ENCODE measurements around the gene STIM1.
"Not testable (repeated sequence)": the region's sequence is repeated elsewhere in the genome, so short reads cannot be mapped to it uniquely, and the experiment has no call there.

Gene STIM1
- total RNA-seq, result 59.5 to 104 (median 71.6) reads per million in 17 experiments

DNA sequence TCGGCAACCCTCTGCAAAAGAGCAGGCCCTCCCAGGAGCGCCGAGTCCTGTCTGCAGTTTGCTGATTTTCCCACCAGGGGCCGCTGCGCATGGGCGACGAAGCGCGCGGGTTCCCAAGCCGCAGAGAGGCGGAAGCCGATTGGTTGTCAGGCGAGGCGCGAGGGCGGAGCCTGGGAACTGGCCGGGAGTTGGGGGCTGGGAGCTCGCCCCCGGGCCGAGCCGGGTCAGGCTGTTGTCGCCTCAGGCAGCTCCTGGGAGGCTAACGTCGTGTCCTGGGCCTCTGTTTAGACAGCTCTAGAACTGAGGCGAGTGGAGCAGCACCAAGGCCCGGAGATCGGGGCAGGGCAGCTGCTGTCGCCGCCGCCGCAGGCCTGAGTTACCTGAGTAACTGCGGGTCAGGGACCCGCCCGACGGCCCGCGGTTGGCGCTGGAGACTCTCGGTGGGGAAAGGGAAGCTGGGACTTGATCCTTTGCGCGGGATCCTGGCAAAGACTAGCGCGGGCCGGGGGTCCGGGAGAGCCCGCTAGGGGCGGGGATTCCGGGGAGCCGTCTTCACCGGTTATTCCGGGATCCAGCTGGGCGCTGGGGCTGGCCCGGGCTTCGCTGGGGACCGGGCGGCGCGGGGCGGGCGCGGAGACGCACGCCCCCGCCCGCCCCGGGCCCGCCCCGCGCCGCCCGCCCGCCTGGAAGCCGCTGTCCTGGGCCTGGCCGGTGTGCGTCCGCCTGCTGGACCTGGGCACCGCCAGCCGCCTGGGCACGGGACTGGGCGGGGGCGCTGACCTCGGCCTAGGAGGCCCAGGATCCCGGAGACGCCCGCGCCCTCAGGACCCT is at the start of gene STIM1:
Gene STIM1, plus strand, starts transcription at position 688 of the 831 bp plus-strand sequence. CDS start 607 bp downstream, outside the sequence.
- peak; percentile 98 to 99 (median 98) for DNase-seq

DNA sequence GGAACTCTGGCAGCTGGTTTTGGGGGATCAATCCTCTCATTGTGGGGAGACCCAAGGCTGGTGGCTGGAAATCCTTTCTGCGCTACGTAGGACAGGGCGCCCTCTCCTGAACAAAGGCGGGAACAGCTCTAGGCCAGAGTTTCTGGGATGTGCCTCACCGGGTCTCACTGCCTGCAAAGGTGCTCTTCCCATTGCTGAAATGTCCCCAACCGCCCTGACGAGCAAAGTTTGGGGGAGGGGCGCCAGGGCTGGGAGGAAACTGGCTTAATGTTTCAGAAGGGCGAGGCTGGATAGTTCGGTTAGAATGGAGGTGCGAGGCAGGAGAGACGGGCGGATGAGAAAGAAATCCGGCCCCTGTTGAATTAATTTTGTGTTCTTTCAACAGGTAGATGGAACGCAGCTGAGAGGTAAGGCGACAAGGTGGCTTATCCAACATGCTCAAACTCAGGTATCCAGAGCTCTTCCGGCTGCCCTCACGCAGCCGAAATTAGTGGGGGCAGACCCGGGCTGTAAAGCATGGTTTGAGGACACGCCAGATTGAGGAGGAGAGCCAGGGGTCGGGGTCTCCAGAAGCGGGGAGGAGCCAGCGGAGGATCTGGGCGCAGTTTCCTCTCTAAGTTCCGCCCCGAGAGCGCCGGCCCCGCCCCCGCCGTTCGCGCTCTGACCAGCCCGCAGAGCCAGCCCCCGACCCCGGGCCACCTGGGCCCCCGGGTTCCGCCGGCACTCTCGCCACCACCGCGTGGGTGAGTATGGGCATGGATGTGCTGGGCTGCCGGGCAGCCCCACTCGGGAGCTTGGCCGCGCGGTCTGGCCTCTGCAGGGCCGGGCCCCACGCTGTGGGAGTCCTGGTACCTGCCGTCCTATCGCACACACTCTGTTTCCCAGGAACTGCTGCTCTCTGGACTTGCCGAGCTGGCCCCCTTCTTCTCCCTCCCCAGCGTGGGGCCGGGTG is 47.3 kb upstream of the STIM1 start, which contains the start of gene PGAP2:
Gene PGAP2, plus strand, starts transcription at position 652 of the 952 bp plus-strand sequence. CDS start 2,700 bp downstream, outside the sequence.
- DNase-seq, result peak; percentile 60 to 83 (median 73)

DNA sequence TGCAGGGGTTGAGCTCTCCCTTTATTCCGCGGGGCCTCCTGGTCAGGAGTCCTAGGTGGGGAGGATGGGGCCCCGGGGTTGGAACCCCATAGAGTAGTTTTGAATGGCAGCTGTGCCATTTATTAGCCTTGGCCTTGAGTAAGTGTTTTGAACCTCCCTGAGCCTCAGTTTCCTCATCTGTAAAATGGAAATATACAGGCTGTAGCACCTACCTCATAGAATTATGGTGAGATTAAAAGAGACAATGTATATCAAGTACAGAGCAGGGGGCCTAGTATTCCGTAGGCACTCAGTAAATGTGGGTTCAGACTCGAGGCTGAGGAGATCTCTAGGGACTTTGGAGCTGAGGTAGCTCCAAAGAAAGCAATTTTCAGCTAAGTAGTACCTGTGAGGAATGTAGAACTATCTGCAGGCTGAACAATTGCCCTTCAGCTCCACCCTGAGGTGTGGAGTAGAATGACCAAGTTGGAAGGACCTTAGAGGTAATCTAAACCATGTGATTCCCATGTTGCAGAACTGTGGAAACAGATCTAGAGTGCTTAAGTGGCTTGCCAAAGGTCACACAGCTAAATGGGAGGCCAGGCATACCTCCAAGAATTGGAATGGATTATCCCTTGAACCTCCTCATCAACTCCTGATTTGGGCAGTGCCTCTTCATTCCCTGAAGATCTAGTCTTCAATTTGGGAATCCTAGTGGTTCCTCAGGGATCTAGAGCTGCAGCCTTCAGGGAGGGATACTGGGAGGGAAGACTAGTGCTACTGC is 46.4 kb upstream of the STIM1 start:
- peak in 3 of 4 experiments; percentile 56 to 70 (median 65) for DNase-seq

GRCh38 chr11:3809624-3809928 is 45.9 kb upstream of the STIM1 start:
- DNase-seq, result no peak

- no peak for DNase-seq
Measured at GRCh38 chr11:3810446-3810845, 45.0 kb upstream of the STIM1 start.

DNA sequence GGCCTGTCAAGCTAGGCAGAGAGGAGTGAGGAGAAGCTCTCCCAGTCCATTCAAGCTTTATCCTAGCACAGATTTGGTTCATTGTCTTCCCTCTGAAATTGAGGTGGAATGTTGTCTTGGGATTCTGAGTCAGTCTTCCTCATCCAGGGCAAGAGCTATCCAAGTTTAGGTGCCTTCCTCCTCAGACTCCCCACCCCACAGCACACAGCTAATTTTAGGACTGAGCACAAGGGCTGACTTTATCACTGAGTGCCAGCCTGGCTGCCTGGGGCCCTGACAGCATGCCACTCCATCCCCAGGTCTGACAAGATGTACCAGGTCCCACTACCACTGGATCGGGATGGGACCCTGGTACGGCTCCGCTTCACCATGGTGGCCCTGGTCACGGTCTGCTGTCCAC is 44.5 kb upstream of the STIM1 start:
- no peak for DNase-seq

- not testable (repeated sequence) for DNase-seq
Measured at GRCh38 chr11:3814832-3815231, 40.6 kb upstream of the STIM1 start.

DNA sequence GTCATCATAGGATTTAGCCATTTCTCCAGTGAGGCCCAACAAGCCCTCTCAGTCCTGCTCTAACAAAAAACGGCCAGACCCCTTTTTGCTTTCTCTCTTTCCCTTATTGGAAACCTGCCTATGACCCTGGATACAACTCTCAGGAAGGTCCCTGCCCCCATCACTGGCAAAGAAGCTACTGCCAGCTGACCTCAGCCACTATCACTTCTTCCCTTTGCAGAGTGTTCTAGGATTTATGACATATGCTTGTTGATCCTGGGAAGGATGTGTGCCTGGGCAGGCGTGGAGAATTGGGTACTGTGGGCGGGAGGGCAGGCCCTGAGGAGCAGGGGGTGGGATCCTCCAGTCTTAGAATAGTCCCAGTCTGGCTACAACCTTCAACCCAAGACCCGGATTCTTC is 39.6 kb upstream of the STIM1 start:
- DNase-seq, result no peak

GRCh38 chr11:3816673-3817072 is 38.8 kb upstream of the STIM1 start:
- DNase-seq, result no peak

GRCh38 chr11:3817181-3817800 is 38.2 kb upstream of the STIM1 start:
- no peak for DNase-seq

GRCh38 chr11:3820971-3821370 is 34.5 kb upstream of the STIM1 start:
- no peak for DNase-seq

DNA sequence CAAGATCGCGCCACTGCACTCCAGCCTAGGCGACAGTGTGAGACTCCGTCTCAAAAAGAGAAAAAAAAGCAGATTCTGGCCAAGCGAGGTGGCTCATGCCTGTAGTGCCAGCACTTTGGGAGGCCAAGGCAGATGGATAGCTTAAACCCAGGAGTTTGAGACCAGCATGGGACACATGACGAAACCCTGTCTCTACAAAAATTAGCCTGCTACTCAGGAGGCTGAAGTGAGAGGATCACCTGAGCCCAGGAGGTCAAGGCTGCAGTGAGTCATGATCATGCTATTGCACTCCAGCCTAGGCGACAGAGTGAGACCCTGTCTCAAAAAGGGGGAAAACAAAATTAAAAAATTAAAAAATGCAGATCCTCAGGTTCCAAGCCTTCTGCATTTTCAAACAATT is 33.2 kb upstream of the STIM1 start:
- DNase-seq, result no peak

GRCh38 chr11:3823303-3823702 is 32.2 kb upstream of the STIM1 start:
- DNase-seq, result peak in 1 of 4 experiments; percentile 35

GRCh38 chr11:3823762-3824506 is 31.5 kb upstream of the STIM1 start:
- DNase-seq, result no peak

GRCh38 chr11:3824714-3825472 is 30.6 kb upstream of the STIM1 start:
- DNase-seq, result peak; percentile 89 to 91 (median 90)

DNA sequence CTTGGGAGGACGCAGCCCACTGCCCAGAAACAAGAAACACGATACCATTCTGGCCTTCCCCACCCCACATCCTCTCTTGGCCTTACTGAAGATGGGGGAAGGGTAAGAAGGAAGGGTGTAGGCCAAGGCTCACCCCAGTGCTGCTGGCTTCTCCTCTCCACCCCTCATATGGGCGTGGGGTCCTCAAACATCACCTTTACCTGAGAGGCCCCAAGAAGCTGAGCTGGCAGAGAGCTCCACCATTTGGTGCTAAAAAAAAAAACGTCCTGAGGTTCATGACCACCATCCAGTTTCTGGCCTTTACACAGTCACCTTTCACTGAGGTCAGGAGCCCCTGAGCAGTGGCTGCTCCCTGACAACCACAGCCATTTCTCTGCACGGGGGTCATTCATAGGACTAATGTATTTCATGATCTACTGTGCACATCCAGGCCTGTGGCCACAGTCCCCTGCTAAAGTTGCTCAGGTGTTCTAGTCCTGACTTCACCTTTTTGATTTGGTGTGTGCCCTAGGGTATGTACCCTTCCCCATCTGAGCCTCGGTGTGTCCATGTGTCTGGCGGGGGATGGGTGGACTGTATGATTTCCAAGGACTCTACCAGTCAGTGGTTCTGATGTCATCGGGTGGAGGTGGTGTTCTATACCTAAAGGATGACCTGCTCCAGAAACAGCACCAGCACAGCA is 29.9 kb upstream of the STIM1 start:
- DNase-seq, result no peak

DNA sequence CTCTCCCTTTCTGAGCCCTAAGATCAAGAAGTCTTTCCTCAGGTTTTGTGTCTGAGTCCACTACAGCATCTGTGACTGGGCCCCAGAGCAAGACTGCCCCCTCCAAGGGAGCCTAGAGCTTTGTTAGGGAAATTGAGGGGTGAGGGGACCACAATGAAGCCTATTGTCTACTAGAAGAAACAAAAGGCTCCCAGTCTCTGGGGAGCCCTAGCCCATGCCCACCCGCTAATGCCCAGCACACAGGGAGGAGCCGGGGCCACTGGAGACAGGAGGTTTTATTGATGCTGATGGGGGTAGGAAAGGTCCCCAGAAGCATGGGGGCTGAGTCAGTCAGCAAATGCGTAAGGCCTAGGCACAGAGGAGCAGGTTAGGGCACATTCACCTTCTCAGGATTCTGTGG is 28.7 kb upstream of the STIM1 start:
- no peak for DNase-seq

DNA sequence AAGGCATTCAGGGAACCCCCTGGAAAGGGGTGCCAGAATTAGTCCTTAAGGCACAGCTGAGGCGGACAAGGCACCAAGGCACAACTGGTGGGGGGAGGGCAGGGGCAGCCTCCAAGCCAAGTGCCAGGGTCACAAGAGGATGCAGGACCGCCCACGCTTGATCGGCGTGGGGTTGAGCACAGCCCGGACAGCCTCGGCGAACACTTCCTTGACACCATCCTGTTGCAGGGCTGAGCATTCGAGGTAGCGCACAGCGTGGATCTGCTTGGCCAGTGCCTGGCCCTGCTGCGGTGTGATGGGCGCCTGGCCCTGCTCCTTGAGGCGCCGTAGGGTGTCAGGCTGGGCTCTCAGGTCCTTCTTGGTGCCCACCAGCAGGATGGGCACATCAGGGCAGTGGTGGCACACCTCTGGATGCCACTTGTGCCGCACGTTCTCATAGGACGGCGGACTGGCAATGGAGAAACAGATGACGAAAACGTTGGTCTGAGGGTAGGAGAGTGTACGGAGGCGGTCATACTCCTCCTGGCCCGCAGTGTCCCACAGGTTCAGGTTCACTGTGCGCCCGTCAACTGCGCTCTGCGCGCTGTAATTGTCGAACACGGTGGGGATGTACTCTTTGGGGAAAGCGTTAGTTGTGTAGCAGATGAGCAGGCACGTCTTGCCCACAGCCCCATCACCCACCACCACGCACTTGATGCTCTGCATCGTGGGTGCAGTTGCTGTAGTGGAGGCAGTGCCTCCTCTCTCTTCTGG is 27.9 kb upstream of the STIM1 start:
- no peak for DNase-seq

GRCh38 chr11:3830088-3830487 is 25.4 kb upstream of the STIM1 start:
- no peak for DNase-seq
